Stimulated activated CD4-positive, alpha-beta T cell treated with anti-CD3 and anti-CD28 coated beads, Interleukin-12 subunit alpha, Interleukin-12 subunit beta, amount 100 ng/mL, for 4 hours (primary cell): Measurements from ENCODE around the gene AGFG1.
A peak's percentile ranks its signal among the peaks of the same experiment; 100 is the strongest.

Experiments used
- DNase-seq: peaks from one replicate; pipeline ENCODE4 v3.0.0-alpha.2; 2020

The AGFG1 gene

GRCh38 chr2:227461811-227462461 lies 10.0 kb upstream of the AGFG1 start:
- DNase-seq = no peak

DNA sequence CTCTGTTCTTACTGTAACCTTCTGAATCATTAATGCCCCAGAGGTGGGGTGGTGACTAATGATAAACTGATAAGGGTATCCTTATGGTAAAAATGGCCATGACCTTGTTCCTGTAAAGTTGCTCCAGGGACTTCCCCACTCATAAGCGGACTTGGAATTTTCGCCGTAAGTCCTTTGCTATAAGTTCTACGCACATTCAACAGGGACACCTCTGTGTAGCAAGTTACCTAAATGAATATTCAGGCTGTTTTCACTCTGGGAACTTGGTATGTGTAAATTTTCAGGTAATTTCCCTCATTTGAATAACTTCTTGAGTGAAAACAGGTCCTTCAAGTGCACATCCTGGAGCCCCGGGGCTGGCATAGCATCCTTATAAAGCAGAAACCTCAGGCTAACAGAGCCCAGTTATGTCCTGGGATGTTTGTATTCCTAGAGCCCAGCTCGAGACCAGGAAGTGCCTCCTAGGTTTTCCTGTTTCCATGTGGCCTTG lies 9.4 kb upstream of the AGFG1 start:
- peak; percentile 32 for DNase-seq

DNA sequence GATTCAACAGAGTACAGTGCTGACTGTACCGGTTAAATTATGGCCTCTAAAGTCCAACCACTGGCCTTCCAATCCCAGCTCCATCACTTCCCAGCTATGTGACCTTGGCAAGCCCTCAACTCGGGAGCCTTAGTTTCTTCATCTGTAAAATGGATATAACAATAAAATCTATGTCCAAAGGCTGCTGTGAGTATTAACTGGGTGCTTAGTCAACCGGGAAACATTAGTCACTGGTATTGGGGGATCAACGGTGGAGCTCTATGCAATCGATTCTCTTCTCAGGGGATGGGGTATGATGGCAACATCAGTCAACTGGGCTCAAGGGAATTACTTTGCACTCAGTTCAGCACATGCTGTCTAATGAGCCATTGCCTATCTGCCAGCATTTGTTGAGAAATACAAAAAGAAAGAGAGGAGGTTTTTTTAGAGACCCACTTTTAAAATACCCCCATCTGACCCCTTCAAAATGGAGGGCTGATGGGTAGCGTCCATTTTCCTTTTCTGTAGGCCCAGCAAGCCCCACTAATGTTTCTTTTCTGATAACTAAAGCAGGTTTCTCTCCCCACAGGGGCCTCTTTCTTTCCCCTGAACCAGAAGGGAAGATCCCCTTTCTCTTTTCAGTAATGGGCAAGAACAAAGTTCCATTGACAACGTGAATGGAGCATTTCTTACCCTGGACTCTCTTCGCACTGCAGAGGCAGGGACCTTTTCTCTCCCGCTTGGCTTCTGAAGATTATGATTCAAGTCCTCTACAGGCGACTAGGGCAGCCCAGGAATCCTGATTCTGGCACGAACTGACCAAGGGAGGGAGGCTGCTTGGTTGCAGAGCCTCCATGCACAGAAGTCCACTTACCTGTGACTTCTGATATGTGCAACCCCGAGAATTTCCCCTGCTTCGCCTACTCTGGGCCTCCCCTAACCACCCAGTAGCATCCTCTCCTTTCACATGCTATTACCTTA lies 8.7 kb upstream of the AGFG1 start:
- DNase-seq = no peak

- no peak for DNase-seq
These were observed 7.6 kb upstream of the AGFG1 start for GRCh38 chr2:227464361-227464760.

GRCh38 chr2:227464851-227465250 lies 7.1 kb upstream of the AGFG1 start:
- no peak for DNase-seq

- DNase-seq = no peak
These were observed 4.9 kb upstream of the AGFG1 start for GRCh38 chr2:227466887-227467600.

DNA sequence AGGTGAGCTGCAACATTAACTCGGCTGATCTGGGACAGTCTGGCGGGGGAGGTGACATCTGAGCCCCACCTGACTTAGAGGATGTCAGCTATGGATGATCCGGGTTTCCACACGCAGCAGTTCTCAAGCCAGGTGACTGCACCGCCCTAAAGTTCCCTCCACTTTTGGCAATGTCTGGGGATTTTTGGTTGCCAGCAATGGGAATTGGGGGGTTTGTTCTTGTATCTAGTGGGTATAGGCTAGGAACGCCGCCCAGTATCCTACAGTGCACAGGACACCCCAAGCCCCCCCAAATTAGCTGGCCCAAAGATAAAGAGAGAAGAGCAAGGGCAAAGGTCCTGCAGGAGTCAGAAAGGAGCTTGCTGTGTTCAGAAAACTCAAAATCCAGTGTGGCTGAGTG lies 544 bp upstream of the AGFG1 start:
- no peak for DNase-seq

GRCh38 chr2:227472265-227473121 lies 537 bp downstream of the AGFG1 start:
- peak; percentile 51 for DNase-seq

- no peak for DNase-seq
These were observed 1.1 kb downstream of the AGFG1 start for GRCh38 chr2:227473122-227473461.

DNA sequence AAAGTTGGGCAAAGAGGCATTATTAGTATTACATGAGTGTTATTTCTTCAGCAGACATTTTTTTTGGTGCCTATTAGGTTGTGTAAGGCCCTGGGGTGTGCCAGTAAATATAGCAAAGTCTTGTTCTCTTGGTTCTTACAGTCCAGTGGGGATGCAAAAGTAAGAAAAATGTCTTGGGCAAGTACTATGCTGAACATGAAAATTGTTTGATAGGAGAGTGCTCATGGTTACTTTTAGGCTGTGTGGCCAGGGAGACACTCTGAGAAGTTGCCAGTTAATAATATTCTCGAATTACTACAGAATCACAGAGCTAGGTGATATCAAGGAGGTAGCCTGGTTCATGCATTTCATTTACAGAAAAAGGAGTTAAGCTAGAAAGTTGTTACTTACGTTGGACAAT lies 1.9 kb downstream of the AGFG1 start:
- DNase-seq = no peak

- no peak for DNase-seq
These were observed 2.5 kb downstream of the AGFG1 start for GRCh38 chr2:227474410-227474809.

DNA sequence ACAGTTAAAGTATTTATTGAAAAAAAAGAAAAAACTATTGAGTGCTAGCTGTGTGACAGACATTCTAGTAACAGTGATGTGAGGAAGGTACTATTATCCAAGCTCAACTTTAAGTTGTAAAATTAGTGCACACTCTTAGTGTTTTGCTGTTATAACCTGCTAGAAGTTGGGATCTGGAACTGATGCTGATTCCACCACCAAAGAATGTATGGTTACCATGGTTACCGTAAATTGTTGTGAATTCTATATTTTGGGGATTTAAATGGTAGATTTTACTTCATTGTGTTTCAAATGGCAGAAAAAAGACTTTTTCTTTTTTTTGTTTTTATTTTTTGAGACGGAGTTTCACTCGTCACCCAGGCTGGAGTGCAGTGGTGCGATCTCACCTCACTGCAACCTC lies 5.3 kb downstream of the AGFG1 start:
- no peak for DNase-seq

DNA sequence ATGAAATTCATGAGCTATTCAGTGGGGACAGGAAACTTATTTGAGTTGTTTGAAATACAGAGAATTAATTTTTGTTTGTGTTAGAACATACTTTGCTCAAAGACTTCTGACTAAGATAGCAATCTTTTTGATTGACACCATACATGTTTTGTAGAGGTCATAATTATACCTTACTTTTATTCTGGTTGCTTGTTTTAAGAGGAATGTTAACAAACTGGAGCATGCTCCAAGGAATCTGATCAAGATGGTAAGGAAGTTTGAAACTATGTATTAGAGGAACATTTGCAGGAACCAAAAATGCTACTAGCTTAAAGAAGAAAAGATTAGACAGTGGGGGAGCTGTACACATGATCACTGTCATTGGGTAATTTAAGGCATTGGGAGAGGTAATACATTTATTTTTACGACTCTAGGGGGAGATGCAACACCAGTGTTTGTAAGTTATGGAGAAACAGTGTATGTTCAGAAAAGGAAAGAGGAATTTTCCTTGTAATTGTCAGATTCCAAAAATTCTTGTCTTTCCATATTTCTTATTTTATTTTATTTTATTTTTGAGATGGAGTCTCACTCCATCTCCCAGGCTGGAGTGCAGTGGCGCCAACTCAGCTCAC lies 8.0 kb downstream of the AGFG1 start:
- no peak for DNase-seq

DNA sequence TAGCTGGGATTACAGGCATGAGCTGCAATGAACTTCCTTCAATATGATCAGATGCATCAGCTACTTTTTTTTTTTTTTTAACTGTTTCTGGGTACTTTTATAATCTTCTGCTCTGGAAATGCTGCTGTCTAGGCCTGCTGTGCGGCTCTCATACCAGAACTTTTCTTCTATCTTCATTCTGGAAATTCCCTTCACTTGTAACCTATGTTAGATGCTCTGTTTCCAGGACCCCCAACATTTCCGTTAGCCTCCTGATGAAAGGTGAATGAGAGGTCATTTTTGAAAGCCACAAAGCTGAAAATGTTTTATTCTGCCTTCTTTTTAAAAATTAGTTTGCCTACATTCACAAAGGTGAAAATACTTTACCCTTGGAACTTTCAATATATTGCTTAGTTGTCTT lies 8.6 kb downstream of the AGFG1 start:
- DNase-seq = no peak

- DNase-seq = no peak
These were observed 10.8 kb downstream of the AGFG1 start for GRCh38 chr2:227482638-227483340.

GRCh38 chr2:227485429-227485828 lies 13.5 kb downstream of the AGFG1 start:
- no peak for DNase-seq

DNA sequence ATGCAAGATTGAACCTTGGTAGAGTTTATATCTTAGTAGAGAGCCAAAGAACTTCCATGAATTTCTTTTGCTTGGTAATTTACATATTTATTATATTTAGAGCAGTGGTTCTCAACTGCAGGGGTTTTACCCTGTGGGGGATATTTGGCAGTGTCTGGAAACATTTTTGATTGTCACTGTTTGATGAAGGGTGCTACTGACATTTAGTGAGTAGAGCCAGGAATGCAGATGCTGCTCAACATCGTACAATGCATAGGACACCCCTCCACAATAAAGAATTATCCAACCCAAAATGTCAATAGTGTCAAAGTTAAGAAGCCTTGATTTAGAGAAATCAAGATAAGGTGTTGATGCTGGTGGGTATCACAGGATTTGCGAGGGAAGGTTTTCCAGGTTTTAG lies 14.7 kb downstream of the AGFG1 start:
- DNase-seq = no peak

DNA sequence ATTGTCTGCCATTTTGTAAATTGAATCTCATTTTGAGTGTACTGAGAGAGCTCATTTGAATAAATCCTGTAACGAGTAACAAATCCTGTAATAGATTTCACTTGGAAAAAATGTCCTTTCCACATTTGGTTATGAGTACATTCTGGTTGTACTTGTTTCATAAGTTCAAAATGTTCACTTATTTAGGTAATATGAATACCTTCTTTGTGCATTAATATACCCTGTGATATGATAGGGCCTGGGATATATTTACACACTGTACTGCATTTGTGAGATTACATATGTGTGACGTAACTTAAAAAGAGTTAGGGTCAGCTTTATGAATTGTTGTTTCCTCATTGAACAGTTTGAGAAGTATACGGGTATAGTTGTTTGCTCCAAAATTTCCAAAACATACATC lies 16.1 kb downstream of the AGFG1 start:
- no peak for DNase-seq

DNA sequence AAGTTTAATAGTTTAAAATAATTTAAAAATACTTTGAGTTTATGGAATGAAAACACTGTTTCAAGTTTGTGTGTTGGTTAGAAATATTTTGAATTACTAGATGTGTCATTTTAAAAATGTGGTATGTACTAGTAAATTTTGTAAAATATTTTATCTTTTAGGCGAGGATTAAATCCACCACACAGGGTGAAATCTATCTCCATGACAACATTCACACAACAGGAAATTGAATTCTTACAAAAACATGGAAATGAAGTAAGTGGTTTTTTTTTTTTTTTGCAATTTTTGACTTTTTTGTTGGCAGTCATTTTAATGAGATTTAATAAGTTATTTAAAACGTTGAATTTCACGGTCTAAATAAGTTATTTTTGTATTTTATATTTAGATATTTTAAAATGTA lies 19.4 kb downstream of the AGFG1 start:
- no peak for DNase-seq

DNA sequence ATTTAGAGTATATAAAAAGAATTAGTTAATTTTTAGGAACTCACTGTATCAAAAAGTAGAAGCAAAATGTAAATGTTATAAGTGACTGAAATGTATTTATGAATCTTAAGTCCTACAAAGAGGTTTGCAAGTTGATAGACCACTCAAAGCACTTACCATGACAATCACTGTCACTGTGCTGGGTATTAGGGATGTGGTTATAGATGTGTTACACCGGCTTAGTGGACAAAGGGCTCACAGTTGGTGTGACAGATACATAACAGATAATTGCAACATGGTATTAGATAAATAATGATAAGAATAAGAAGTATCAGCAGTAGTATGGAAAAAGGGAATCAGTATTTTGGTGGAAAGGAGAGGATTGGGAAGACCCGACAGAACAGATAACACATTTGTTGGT lies 21.6 kb downstream of the AGFG1 start:
- DNase-seq = no peak

DNA sequence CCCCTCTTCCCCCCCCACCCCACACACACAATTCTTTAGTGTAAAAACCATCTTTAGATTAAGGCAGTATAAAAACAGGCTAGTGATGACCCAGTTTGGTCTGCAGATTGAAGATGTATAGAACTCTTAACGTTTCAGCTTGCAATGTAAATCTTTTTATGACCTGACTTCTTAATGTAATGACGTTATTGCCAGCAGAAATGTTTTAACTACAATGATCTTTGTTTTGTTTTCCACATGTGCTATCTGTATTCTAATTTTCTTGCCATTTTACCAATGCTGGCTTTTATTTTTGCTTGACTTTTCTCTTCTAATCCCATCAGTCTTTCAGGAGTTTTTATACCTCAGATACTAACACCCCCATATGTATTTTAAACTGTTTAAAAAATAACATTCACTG lies 25.2 kb downstream of the AGFG1 start:
- no peak for DNase-seq
